ENCODE data around the gene SWAP70.

SWAP70 gene

DNA sequence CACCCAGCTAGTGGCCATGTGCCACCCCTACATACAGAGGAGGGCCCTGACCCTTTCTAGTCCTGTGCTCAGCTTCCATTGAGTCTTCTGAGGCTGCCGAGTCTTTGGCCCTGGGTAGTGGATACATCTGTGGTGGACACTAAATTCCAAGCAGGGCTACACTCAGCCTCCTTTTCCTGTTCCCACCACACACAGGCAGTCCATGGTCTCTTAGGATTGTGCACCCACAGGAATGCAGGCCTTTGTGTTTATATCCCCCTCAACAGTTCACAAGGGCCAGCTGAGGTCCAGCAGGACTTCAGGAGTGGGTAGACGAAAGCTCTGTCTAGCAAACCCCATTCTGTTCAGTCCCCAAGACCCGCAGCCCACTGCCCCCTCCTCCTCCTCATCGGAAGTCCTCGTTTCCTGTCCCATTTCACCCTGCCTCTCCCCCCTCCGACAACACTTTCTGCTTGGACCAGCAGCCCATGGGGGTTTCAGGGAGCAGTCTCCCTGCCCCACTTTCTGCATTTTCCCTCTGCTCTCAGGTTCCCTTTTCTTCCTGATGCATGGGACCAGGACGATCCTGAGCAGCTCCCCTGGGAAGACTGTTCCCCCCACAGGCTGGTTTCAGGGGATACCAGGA, 91.8 kb downstream of the SWAP70 start:
- DNase-seq, result no peak

DNA sequence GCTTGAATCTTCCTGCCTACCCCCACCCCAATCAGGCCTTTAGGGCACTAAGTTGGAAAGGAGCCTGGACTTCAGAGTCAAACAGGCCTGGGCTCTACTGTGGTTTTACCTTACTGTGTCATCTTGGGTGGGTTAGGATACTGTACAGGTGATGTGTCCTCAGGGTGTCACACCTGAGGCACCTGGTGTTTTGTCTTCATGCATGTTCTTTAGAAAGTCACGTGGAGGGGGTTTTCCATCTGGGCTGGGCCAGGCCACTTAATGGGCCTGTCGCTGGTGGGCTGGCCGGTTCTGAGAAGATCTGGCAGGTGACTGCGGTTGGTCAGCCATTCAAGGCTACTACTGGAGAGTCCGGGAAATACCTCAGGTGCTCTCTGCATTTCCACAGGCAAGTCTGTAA, 92.6 kb downstream of the SWAP70 start:
- DNase-seq, result no peak

DNA sequence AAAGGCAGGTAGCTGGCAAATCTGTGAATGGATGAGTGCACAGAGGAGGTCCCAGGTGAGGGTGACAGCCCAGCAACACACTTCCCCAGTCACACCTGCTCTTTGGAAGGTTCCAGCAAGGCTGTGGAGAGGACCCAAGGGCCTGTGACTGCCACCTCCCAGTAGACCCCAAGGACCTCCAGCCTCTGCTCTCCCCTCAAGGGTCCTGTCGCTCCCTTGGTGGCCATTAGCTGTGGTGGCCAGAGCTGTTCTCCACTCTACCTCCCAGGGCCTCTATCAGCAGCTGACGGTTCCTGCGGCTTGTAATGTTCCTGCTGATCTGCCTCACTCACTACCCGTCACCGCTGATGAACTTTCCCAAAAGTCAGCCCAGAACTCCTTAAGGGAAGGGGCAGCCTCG, 93.0 kb downstream of the SWAP70 start:
- DNase-seq, result no peak

GRCh38 chr11:9757809-9758636, 94.1 kb downstream of the SWAP70 start:
- DNase-seq, result peak; percentile 91

DNA sequence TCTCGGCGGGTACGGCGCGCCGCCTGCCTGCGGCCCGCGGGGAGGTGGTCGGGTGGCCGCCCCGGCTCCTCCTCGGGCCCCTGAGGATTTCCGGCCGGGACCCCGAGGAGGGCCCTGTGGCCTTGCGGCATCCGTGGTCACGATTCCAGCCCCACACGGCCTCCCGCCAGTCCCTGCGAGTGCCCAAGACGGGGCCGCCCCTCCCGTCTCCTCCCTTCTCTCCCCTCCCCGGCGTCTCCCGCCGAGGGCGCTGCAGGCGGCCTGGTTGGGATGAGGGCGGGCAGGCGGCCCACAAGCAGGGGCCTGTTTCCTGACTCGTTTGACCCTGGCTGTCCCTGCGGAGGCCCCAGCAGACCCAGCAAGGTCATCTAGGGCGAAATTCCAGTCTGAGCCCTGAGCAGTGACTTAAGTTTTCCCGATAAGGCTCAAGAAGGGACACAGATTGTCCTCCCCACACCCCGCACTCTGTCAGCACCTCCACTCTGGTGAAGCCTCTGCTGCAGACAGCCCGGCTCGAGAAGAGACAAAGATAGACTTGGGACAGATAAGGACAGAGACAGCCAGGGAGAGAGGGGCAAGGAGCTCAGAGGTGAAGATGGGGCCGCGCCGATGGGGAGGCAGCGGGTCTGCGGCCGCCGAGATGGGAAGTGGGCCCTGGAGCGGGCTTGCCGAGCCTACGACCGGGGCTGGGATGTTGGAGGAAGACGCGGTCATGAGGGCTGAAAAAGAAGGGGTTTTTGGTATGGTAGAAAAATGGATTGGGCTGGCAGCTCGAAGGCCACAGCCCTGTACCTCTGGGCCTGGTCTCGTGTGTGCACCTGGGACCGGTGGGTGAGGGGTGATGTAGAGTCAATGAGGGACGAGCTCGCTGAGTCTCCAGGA, 95.0 kb downstream of the SWAP70 start:
- peak; percentile 61 for DNase-seq

- peak; percentile 69 for DNase-seq
Measured at GRCh38 chr11:9759519-9760192, 95.8 kb downstream of the SWAP70 start.

GRCh38 chr11:9760193-9760575, 96.3 kb downstream of the SWAP70 start:
- no peak for DNase-seq

GRCh38 chr11:9761441-9761945, 97.6 kb downstream of the SWAP70 start:
- DNase-seq, result no peak

DNA sequence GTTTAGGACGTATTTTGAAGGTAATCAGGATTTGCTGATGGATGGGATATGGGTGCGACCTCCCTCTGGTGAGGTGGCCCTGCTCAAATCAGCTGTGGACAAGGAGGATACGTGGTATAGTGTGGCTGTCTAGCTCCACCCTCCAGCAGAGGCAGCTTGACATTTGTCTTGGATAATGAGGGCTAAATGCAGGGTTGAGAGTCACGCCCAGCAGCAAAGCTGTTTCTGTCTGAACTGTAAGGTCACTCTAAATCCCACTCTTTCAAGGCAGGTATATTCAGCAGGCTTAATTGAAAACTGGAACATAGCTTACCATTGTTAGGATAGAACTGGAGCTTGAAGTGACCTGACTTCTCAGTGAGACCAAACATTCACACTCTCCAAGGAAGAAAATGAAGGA, 98.7 kb downstream of the SWAP70 start:
- no peak for DNase-seq

GRCh38 chr11:9763301-9763700, 99.4 kb downstream of the SWAP70 start:
- DNase-seq, result no peak

DNA sequence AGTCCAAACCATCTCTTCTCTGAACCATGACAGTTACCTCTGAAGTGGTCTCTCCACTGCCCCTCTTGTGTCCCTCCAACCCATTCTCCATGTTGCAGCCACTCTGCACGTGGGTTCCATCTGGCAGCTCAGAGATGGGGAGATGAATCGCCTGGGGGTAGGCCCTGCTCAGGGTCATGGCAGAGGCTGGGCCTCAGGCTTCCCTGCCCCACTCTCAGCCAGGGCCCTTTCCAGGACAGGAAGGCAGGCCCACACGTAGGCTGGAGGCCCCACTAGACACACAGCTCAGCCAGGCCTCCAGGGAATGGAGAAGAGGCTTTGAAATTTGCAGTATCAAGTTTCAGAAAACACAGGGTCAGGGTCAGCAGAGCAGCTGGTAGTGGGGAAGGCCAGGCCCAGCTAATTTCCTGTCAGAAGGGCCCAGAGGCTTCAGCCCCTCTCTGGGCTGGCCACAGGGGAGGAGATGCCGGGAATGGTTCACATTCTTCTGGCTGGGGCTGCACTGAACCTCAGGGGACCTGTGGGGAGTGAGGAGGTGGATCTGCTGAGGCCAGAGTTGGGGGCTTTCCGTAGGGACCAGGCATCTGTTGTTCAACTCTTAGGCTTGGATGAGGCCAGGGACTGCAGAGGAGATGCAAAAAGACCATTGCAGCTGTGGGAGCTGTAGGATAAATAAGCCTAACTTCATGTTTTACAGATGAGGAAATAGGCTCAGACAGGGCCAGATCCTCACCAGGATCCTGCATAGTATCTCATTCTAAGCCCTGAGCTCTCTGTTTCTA, 101.6 kb downstream of the SWAP70 start:
- DNase-seq, result no peak

DNA sequence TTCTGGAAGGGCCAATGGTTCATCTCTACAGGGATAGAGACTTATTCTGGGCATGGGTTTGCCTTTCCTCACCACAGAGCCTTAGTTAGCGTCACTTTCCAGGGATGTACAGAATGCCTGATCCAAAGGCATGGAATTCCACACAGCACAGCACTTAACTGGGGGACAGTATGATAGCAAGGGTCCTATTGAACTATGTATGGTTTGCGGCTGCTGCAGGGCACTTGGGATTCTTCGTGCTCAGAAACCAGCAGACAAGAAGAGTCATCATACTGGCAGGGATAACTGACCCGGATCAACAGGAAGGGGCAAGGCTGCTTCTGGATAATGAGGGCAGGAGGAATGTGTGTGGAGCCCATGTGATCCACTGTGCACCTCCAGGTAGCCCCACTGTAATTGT, 105.7 kb downstream of the SWAP70 start:
- no peak for DNase-seq

DNA sequence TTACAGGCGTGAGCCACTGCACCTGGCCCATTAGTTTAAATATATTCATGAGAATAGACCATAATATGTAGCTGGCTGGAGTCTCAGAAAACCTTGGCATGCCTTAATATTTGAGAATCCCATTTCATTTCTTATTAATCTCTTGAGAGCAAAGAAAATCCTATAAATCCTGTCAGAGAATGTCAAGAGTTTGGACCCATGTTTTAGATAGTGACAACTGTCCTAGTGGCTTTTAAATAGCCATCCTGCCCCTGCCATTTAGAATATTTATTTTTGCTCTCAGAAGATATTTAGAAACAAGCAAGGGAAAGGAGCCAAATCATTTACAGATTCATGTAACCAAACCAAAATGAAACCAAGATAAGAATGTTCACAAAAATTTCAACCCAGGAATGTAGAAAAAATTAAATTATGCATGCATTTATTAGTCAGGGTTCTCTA, 107.2 kb downstream of the SWAP70 start:
- DNase-seq, result no peak

DNA sequence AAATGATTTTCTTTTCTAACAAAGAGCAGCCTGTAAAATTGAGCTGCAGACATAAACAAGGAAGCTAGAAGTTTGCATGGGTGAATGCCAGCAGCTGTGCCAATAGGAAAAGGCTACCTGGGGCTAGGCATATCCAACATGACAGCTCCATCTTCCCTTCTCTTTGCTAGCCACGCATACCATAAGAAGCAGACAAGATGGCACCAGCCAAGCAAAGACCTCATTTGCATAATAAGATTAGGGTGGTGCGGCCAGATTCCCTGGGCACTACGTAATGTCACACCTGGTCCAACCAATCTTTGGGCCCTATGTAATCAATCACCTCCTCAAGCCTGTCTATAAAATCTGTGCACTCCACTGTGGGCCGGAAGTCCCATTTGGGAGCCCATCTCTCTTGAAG, 108.3 kb downstream of the SWAP70 start:
- no peak for DNase-seq

DNA sequence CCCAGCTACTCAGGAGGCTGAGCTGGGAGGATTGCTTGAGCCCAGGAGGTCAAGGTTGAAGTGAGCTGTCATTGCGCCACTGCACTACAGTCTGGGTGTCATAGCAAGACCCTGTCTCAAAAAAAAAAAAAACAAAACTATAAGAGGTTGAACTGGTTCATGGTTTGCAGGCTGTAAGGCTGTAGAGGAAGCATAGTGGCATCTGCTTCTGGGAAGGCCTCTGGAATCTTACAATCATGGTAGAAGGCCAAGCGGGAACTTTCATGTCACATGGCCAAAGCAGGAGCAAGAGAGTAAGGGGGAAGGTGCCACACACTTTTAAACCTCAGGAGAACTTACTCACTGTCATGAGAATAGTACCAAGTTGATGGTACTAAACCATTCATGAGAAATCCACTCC, 109.6 kb downstream of the SWAP70 start:
- DNase-seq, result no peak

GRCh38 chr11:9774109-9774508, 110.2 kb downstream of the SWAP70 start:
- no peak for DNase-seq

GRCh38 chr11:9774591-9775397, 110.9 kb downstream of the SWAP70 start:
- DNase-seq, result no peak

DNA sequence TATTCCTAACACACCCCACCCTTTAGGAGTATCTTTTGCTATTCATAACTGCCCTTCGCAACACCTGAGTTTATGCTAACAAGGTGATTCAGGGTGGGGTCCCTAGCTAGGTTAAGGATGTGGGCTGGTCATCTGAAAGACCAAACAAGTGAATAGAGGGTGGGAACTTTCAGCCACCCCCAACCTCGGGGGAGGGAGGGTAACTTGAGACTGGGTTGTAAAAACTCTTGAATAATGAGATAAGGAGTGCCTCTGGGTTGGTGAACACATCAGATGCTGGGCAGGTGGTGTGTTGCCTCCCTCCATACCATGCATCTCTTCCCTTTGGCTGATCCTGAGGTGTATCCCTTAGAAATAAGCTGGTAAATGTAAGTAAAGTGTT, 111.5 kb downstream of the SWAP70 start:
- DNase-seq, result no peak

DNA sequence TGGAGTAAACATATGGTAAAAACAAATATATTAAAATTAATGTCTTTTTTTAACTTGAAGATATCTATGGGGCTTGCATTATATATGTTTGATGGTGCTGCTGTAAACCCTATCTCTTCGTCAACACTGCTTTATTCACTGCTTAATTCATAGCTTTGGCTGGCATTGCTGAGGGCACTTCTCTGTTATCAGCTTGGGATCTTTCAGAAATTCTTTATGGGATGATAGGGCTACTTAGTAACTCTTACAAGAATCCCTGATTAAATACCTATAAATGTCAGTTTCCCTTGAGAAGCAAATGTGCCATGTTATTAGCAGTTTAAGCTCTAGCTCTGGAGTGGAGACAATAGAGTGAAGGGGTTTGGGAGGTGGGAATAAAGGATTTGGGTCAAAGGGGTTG, 112.3 kb downstream of the SWAP70 start:
- no peak for DNase-seq

- DNase-seq, result no peak
Measured at GRCh38 chr11:9777066-9777465, 113.2 kb downstream of the SWAP70 start.

- no peak for DNase-seq
Measured at GRCh38 chr11:9777525-9777924, 113.6 kb downstream of the SWAP70 start.
